Transverse colon (tissue), 4 donors: ENCODE measurements around the gene UBIAD1.

Experiments used
- POLR2AphosphoS5 ChIP-seq, 3 donors: sonication (generic); formaldehyde crosslinking; IDR thresholded peaks; one replicate each; pipeline ENCODE4 v1.6.1; 2016; ENCODE audit warnings: antibody characterized with exemption in 3 of 3
- TF ChIP-seq, protein P1 (sequence below), 5 experiments: fragments of 200-600 bp in 3 of 5; fragments of 450-650 bp in 2 of 5; sonication (generic) in 3 of 5; IDR thresholded peaks; 1 replicate in 2 of 5; 2 replicates in 3 of 5; pipeline ENCODE4 v1.5.1; 2016 to 2017; ENCODE audit warnings: antibody characterized with exemption in 5 of 5, inconsistent platforms in 3 of 5, mild to moderate bottlenecking in 2 of 5, moderate library complexity in 1 of 5

DNA sequence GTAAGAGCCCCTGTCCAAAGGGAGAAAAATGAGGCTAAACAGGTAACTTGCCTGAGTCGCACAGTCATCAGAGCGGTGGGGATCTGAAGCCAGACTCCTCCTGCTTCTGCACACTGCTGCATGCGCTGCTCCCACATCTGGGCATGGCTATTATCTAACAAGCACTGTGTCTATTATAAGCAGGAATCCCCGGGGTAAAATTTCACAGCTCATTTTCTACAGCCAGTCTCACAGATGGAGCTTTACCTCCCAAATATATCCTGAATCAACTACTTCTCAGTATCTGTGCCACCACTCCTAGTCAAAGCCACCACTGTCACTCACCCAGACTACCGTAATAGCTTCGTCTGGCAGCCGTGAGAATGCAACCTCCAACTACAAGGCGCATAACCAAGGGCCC, 20.5 kb upstream of the UBIAD1 start:
- TF ChIP-seq, protein P1, sequence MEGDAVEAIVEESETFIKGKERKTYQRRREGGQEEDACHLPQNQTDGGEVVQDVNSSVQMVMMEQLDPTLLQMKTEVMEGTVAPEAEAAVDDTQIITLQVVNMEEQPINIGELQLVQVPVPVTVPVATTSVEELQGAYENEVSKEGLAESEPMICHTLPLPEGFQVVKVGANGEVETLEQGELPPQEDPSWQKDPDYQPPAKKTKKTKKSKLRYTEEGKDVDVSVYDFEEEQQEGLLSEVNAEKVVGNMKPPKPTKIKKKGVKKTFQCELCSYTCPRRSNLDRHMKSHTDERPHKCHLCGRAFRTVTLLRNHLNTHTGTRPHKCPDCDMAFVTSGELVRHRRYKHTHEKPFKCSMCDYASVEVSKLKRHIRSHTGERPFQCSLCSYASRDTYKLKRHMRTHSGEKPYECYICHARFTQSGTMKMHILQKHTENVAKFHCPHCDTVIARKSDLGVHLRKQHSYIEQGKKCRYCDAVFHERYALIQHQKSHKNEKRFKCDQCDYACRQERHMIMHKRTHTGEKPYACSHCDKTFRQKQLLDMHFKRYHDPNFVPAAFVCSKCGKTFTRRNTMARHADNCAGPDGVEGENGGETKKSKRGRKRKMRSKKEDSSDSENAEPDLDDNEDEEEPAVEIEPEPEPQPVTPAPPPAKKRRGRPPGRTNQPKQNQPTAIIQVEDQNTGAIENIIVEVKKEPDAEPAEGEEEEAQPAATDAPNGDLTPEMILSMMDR (IDR thresholded peaks at IDR 0.05), result no peak
- TF ChIP-seq POLR2AphosphoS5 (IDR thresholded peaks at IDR 0.05), result no peak
